GM12878 (cell line): ENCODE measurements around the gene PPOX. TPM values are rescaled to one million over a fixed set of nuclear protein-coding genes. Genes with fewer than 3 reads are reported as not detected.

Experiments used
- BHLHE40 ChIP-seq, 2 experiments: fragments of 450-650 bp in 1 of 2; IDR thresholded peaks; 2 replicates each; pipeline ENCODE4 v1.6.1; 2011 to 2017; ENCODE audit warnings: low read depth in 2 of 2, borderline replicate concordance in 1 of 2, improper control_type of control experiment in 1 of 2, low read length in 1 of 2, mild to moderate bottlenecking in 1 of 2
- CHD2 ChIP-seq: IDR thresholded peaks from 2 replicates; pipeline ENCODE4 v1.6.1; 2011; ENCODE audit warnings: low read depth, low read length, improper control_type of control experiment, borderline replicate concordance
- EP300 ChIP-seq, 2 experiments: fragments of 150-350 bp in 1 of 2; IDR thresholded peaks; 2 replicates each; pipeline ENCODE4 v1.6.1; 2011 to 2012; ENCODE audit warnings: low read depth in 2 of 2, low read length in 2 of 2, borderline replicate concordance in 1 of 2, improper control_type of control experiment in 1 of 2, inconsistent platforms in 1 of 2; ENCODE audit not compliant: control insufficient read depth in 1 of 2
- NBN ChIP-seq: fragments of 450-650 bp; IDR thresholded peaks from 2 replicates; pipeline ENCODE4 v1.6.1; 2016
- NRF1 ChIP-seq: conservative IDR thresholded peaks from 2 replicates; pipeline ENCODE4 v1.6.1; 2011; ENCODE audit warnings: mild to moderate bottlenecking, low read depth, low read length, improper control_type of control experiment
- RAD21 ChIP-seq: IDR thresholded peaks from 2 replicates; pipeline ENCODE4 v1.6.1; 2011; ENCODE audit warnings: mild to moderate bottlenecking, low read depth, low read length, moderate library complexity; ENCODE audit not compliant: insufficient read depth
- RBBP5 ChIP-seq: fragments of 200-600 bp; sonication (generic); conservative IDR thresholded peaks from 2 replicates; pipeline ENCODE4 v1.6.1; 2016
- SRF ChIP-seq, 2 experiments: IDR thresholded peaks; 2 replicates each; pipeline ENCODE4 v1.6.1; 2011; ENCODE audit warnings: low read depth in 2 of 2, low read length in 2 of 2, mild to moderate bottlenecking in 1 of 2, moderate library complexity in 1 of 2
- YY1 ChIP-seq: IDR thresholded peaks from 2 replicates; pipeline ENCODE4 v1.6.1; 2011; ENCODE audit warnings: low read depth, mild to moderate bottlenecking, low read length
- polyA plus RNA-seq, 11 experiments: library from polyadenylated mRNA; depleted of rRNA in 4 of 11; unstranded in 6 of 11; stranded (reverse) in 5 of 11; fragments of >200 nt; fragmentation: Nextera tagmentation in 4 of 11; fragmentation: Illumina TruSeq in 1 of 11; extraction: Ambion mirVana in 4 of 11; extraction: Trizol in 1 of 11; gene quantifications; 1 replicate in 1 of 11; 2 replicates in 10 of 11; pipeline versions ENCODE4 v1.2.1 to v1.2.3, GENCODE V29; 2011 to 2016; ENCODE audit warnings: inconsistent platforms in 2 of 11, missing spikeins in 2 of 11, low read depth in 1 of 11
- total RNA-seq, 4 experiments: library from RNA; depleted of rRNA in 3 of 4; stranded (reverse); fragments of >200 nt in 3 of 4; fragmentation: Illumina TruSeq in 1 of 4; extraction: Trizol in 1 of 4; gene quantifications; 2 replicates each; pipeline versions ENCODE4 v1.2.1 to v1.2.3, GENCODE V29; 2013 to 2021
- TF ChIP-seq, protein P1 (sequence below): fragments of 450-650 bp; IDR thresholded peaks from 2 replicates; pipeline ENCODE4 v1.6.1; 2017; ENCODE audit warnings: mild to moderate bottlenecking

PPOX gene
- total and polyA plus RNA-seq, 10 of the 15 experiments (the other 5 are each of a cell fraction or from before 2014, with no cell fraction given), result 8.9 to 31.5 (median 20.3) TPM

DNA sequence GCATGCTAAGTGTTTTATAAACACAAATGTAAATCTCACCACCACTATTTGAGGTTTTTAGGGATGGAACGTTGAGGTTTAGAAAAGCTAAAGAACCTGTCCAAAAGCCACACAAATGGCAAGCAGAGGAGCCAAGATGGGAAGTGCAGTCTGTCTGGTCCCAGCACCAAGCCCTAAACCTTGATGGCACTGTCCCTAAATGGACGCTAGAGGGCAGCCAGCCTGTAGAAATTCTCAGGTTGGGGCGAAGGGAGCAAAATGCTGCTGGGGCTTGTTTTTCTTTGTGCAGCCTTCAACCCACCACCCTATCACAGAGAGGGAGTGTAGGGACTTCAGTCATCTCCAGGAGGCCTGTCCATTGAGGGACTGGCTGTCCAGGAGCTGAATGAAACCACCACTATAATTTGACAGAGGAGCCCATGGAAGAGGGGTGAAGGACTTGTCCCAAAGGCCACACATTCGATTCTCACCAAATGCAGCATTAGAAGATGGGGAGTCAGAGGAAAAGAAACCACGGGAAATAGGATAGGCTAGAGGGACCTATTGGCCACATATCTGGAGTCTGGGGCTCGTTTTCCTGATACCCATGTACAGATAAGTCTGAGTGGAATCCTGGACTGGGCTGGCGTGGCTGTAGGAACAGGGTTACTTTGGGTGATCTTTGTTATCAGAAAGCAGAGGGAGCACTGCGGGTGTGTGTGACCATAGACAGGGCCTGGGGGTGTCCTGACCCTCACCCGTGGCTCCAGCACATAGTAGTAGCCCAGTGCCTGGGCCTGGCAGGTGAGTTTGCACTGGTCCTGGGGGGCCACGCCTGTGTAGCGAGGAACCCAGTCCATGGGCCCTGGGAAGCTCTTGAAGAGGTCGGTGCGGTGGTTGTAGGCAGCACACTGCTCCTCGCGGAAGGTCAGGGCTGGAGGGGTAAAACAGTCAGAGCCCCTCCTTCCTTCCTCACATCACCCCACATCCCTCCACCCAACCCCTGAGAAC lies 26.5 kb downstream of the PPOX start (continued):
- no peak for TF ChIP-seq CHD2
- TF ChIP-seq SRF (IDR thresholded peaks at IDR 0.05; ENCODE audit: low read depth in 2 of 2, low read length in 2 of 2), result no peak
- TF ChIP-seq, protein P1, sequence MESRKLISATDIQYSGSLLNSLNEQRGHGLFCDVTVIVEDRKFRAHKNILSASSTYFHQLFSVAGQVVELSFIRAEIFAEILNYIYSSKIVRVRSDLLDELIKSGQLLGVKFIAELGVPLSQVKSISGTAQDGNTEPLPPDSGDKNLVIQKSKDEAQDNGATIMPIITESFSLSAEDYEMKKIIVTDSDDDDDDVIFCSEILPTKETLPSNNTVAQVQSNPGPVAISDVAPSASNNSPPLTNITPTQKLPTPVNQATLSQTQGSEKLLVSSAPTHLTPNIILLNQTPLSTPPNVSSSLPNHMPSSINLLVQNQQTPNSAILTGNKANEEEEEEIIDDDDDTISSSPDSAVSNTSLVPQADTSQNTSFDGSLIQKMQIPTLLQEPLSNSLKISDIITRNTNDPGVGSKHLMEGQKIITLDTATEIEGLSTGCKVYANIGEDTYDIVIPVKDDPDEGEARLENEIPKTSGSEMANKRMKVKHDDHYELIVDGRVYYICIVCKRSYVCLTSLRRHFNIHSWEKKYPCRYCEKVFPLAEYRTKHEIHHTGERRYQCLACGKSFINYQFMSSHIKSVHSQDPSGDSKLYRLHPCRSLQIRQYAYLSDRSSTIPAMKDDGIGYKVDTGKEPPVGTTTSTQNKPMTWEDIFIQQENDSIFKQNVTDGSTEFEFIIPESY, result no peak
- TF ChIP-seq NRF1, result no peak
- peak; percentile 59; the same call in 1 of the 2 replicates for TF ChIP-seq YY1
- 0 out of 2 replicates have a peak, but pooled peaks have one; percentile 26 for TF ChIP-seq NBN
- TF ChIP-seq EP300 (IDR thresholded peaks at IDR 0.05; ENCODE audit: borderline replicate concordance in 1 of 2, control insufficient read depth in 1 of 2, low read depth in 2 of 2, low read length in 2 of 2), result no peak
- 0 out of 4 replicates have a peak, but pooled peaks of 1 of the 2 experiments have one; percentile 25 for TF ChIP-seq BHLHE40 (IDR thresholded peaks at IDR 0.05; ENCODE audit: borderline replicate concordance in 1 of 2, low read depth in 2 of 2, low read length in 1 of 2)
- peak; percentile 84 for TF ChIP-seq RAD21
- no peak for TF ChIP-seq RBBP5
